ENCODE data around the gene TAS2R39.

- TF ChIP-seq CTCF (IDR thresholded peaks at IDR 0.05) (no peak), POLR2A (IDR thresholded peaks at IDR 0.05) (no peak), EP300 (IDR thresholded peaks at IDR 0.05) (no peak), POLR2AphosphoS5 (IDR thresholded peaks at IDR 0.05) (no peak)
Measured at GRCh38 chr7:143199040-143199439, 15.8 kb downstream of the TAS2R39 start.
